Right cardiac atrium (tissue), 5 donors: Measurements from ENCODE around the gene CHRD. TPM values are rescaled to one million over a fixed set of nuclear protein-coding genes. Genes with fewer than 3 reads are reported as not detected.

Source experiments
- ATAC-seq, 2 donors: fragments of 200-7000 bp; cut with Tn5 transposase; one replicate each; pipeline versions ENCODE4 v1.8.0 to v1.9.1; 2020; ENCODE audit warnings: moderate library complexity in 2 of 2, mild to moderate bottlenecking in 1 of 2
- DNase-seq, 3 donors: peaks; one replicate each; pipeline ENCODE4 v3.0.0-alpha.2; 2020
- H3K27ac ChIP-seq: one replicate; pipeline ENCODE4 v1.5.1; 2013; ENCODE audit warnings: mild to moderate bottlenecking, low read length, control low read depth, moderate library complexity
- H3K27me3 ChIP-seq: one replicate; pipeline ENCODE4 v1.6.1; 2013; ENCODE audit not compliant: control insufficient read depth, insufficient read depth
- H3K4me1 ChIP-seq: one replicate; pipeline ENCODE4 v1.6.1; 2013; ENCODE audit warnings: low read length; ENCODE audit not compliant: control insufficient read depth, insufficient read depth
- H3K4me3 ChIP-seq: one replicate; pipeline ENCODE4 v1.5.1; 2013; ENCODE audit warnings: low read length, control low read depth
- H3K9me3 ChIP-seq: one replicate; pipeline ENCODE4 v1.6.1; 2013; ENCODE audit warnings: low read length; ENCODE audit not compliant: control insufficient read depth
- WGBS: extraction: QIAGEN DNeasy Blood & Tissue Kit; methylation state at CpG from one replicate; pipeline ENCODE4 v1.1.7; 2013; 5-methylcytosine and 5-hydroxymethylcytosine counted together
- intact Hi-C, 4 donors: fragments of 100-400 bp; cut with DNase I; formaldehyde crosslinking; loops; one replicate each; pipeline versions ENCODE4 v1.11.0 to v1.14.0; 2022 to 2023
- polyA plus RNA-seq: library from polyadenylated mRNA; stranded (reverse); fragments of 200-250 nt; gene quantifications from one replicate; pipeline ENCODE4 v1.2.3, GENCODE V29; 2013
- total RNA-seq, 4 donors: library from RNA; stranded (reverse); fragmentation: NEBNext Ultra II Directional; extraction: Animal tissue kit (Norgen Biotek cat#: 25700); gene quantifications; one replicate each; pipeline ENCODE4 v1.2.1, GENCODE V29; 2021
- donor health status: healthy with polysubstance abuse.
- donor health status: DM: no; HTN: yes; CAD: no.
- donor health status: DM: no; HTN: no; CAD: no.
- donor health status: DM: no; HTN: yes; CAD: no; lungs with severe emphysema.
- donor health status: DM: yes; HTN: yes; CAD: no.

Gene CHRD
- total and polyA plus RNA-seq, 5 donors: 8.6 to 12.1 (median 10.8) TPM

DNA sequence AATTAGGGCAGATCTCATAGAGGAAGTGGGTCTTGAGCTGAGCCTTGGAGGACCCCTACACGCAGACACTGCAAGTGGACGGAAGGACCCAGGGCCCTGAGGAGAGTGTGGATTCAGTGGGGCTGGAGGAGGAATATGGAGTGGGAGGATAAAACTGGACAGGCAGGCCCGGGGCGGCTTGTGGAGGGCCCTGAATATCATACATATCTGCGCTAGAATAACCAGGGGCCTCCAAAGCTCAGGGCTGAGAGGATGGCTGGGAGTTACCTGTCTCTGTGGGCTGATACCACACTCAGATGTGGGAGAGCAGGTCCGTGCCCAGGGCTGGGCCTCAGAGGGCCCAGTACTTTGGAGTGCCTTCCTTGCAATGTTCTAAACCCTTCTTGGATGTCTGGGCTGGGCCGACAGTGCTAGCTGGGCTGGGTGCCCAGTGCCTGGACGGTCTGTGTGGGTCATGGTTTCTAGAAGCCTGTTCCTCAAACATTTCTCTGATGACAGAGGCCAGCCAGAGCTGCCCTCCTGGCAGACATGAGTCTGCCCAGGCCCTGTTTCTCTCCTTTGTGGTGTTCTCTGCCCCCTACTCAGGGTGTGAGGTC is 29.6 kb downstream of the CHRD start:
- 78% methylated on average over 8 of the region's 8 CpGs for WGBS
- H3K9me3 ChIP-seq: no peaks in the 10 kb centered on the region
- no peak overlapping the region for H3K4me3 ChIP-seq
- no peaks in the 10 kb centered on the region for H3K4me1 ChIP-seq
- H3K27me3 ChIP-seq: no peaks in the 10 kb centered on the region
- DNase-seq (peak in 1 of 3 donors; percentile 76), ATAC-seq (no peak)
- H3K27ac ChIP-seq: no peak overlapping the region
- intact Hi-C loops: no loop called here

DNA sequence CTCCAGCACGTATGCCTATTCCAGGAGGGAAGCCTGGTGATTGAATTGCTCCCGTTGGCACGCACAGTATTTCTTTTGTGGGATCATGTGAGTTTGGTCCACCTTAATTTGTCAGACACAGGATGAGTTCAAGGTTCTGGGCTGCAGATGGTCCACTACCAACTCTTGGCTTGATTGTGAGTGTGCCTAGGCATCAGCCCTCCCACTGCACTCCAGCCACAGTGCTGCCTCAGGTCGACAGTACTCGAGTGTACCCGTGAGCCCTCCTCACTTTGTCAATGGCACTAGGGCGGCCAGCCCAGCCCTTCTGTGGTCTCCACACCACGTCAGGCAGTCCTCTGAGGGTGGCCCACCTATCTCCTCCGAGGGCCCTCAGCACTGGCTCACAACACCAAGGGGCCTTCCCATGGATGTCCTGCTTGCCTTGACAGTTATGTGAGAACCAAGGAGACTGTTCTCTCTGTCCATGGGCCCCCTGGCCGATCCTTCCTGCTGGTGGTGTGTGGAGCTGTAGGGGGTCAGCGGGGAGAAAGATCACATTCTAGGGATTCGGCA is 30.2 kb downstream of the CHRD start:
- Histone ChIP-seq H3K27me3 (no peaks in the 10 kb centered on the region), H3K4me1 (no peaks in the 10 kb centered on the region), H3K27ac (no peak overlapping the region), H3K4me3 (no peak overlapping the region), H3K9me3 (no peaks in the 10 kb centered on the region)
- intact Hi-C loops: loop anchor here in 2 of 4 donors (10.0 kb wide), 3 partner anchors 65 to 135 kb away; no protein-coding TSS in a partner anchor
- WGBS: 66% methylated on average over 12 of the region's 12 CpGs
- ATAC-seq (peak in 1 of 2 donors; percentile 20), DNase-seq (no peak)

DNA sequence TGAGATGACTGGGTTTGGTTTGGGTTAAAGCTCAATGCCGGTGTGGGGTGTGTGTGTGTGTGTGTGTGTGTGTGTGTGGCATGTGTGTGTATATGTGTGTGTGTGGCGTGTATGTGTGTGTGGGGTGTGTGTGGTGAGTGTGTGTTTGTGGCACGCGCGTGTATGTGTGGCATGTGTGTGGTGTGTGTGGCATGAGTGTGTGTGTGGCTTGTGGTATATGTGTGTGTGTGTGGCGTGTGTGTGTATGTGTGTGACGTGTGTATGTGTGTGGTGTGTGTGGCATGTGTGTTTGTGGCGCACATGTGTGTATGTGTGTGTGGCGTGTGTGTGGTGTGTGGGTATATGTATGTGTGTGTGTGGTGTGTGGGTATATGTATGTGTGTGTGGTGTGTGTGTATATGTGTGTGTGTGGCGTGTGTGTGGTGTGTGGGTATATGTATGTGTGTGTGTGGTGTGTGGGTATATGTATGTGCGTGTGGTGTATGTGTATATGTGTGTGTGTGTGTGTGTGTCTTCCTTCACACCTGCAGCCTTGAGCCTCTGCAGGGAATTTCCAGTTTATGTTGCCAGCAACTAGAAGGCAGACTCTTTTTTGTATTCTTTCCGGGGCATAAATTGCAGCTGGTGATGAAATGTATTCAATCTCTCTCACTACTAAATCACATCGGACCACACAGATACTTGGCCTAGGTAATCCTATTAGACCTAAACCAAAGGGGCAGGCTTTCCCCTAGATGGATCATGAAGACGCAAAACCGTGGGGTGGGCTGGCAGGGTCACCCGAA is 34.8 kb downstream of the CHRD start:
- intact Hi-C loops: loop anchor here in 3 of 4 donors (5.0 to 10.0 kb wide), 4 partner anchors 60 to 130 kb away; no protein-coding TSS in a partner anchor
- WGBS: 81% methylated on average over 16 of the region's 16 CpGs
- Histone ChIP-seq H3K27ac (no peak overlapping the region), H3K9me3 (no peaks in the 10 kb centered on the region), H3K4me1 (no peaks in the 10 kb centered on the region), H3K27me3 (no peaks in the 10 kb centered on the region), H3K4me3 (no peak overlapping the region)
- DNase-seq (no peak), ATAC-seq (no peak)

DNA sequence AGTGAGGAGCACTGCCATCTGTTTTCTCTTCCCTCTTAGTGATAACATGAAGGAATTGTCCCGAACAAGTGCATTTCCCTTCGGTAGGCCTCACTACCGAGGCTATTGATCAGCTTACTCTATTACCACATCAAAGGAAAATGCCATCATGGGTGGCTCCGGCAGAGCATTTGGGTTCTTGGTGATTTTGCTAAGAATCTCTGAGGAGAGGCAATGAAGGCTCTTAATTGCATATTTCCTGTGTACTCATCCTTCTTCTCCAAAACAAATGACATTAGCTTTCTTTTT is 35.3 kb downstream of the CHRD start:
- ATAC-seq (no peak), DNase-seq (no peak)
- Histone ChIP-seq H3K9me3 (no peaks in the 10 kb centered on the region), H3K27ac (no peak overlapping the region), H3K4me3 (no peak overlapping the region), H3K27me3 (no peaks in the 10 kb centered on the region), H3K4me1 (no peaks in the 10 kb centered on the region)
- WGBS: 65% methylated on average over 4 of the region's 4 CpGs
- intact Hi-C loops: loop anchor here in 3 of 4 donors (5.0 to 10.0 kb wide), 4 partner anchors 60 to 130 kb away; no protein-coding TSS in a partner anchor

DNA sequence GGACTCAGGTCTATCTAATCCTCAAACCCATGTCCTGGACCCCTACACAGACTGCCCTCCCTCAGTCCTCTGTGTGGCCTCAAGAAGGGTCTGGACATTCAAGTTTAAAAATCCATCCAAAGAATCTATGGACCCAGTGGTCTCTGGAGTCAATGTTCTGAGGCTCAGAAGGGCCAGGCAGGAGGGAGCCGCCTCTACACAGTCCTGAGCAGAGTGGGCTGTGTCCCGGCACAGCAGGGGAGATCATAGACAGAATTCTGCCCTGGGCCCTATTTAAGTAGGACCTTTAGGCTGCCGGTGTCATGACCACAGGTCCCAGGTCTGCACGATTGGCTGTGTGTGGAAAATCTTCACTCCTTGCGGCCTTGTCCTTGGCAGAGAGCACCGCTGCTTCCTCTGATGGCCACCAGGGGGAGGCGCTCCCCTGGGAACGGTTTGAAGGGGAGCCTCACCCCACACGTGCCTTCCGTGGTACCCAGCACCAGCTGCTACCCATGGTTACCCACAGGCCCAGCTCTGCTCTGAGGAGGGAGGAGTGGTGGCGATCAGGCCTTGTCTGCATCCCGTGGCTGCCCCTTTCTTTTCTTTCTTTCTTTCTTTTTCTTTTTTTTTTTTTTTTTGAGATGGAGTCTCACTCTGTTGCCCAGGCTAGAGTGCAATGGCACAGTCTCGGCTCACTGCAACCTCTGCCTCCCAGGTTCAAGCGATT is 37.9 kb downstream of the CHRD start:
- 33% methylated on average over 13 of the region's 14 CpGs for WGBS
- Histone ChIP-seq H3K27ac (no peak overlapping the region), H3K27me3 (no peaks in the 10 kb centered on the region), H3K9me3 (no peaks in the 10 kb centered on the region), H3K4me1 (no peaks in the 10 kb centered on the region), H3K4me3 (no peak overlapping the region)
- DNase-seq (peak; percentile 62 to 85 (median 84)), ATAC-seq (peak; percentile 85 to 92)
- intact Hi-C loops: loop anchor here in 3 of 4 donors (5.0 to 10.0 kb wide), 4 partner anchors 57 to 127 kb away; no protein-coding TSS in a partner anchor

DNA sequence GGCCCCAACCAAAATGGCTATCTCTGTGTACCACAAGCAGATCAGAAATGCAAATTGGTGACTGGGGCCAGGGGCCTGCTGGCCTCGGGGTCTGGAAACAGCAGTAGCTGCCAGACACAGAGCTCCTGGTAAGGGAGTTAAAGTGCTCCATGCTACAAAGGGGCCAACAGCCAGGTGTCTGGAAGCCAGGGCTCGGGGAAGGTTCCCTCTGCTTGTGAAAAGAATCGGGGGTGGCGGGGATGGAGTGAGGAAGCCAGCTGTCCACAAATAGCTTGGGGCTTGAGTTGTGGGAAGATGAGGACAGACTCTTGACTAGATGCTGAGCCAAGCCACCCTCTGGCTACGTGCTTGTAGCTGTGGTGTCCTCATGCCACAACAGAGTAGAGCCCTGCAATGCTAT is 39.3 kb downstream of the CHRD start:
- 68% methylated on average over 5 of the region's 5 CpGs for WGBS

DNA sequence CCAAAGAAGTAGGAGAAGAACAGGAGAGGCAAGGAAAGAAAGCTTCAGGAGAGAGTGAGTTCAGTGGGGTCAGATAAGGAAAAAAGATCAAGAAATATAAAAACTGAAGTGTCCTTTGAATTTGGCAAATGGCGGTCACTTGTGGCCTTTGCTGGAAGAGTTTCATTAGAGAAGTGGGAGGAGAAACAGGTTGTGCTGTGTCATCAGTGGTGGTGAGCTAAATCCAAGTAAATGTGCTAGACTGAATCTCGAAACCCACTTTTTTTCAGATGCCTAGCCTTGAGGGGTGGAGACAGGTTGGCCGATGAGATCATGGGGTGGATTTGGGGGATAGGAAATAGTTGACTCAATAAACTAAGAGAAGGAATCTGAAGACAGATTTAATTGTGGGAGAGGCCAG is 43.7 kb downstream of the CHRD start:
- WGBS: 82% methylated on average over 3 of the region's 3 CpGs
- ATAC-seq (no peak), DNase-seq (no peak)
- intact Hi-C loops: no loop called here
- Histone ChIP-seq H3K4me1 (no peaks in the 10 kb centered on the region), H3K27me3 (no peaks in the 10 kb centered on the region), H3K27ac (no peak overlapping the region), H3K9me3 (no peaks in the 10 kb centered on the region), H3K4me3 (no peak overlapping the region)

More for the DNA sequence above, 39.3 kb downstream of the CHRD start:
- ATAC-seq (no peak), DNase-seq (no peak)
- intact Hi-C loops: loop anchor here in 3 of 4 donors (5.0 to 10.0 kb wide), 4 partner anchors 56 to 126 kb away; no protein-coding TSS in a partner anchor
- Histone ChIP-seq H3K4me1 (no peaks in the 10 kb centered on the region), H3K27ac (no peak overlapping the region), H3K4me3 (no peak overlapping the region), H3K27me3 (no peaks in the 10 kb centered on the region), H3K9me3 (no peaks in the 10 kb centered on the region)

DNA sequence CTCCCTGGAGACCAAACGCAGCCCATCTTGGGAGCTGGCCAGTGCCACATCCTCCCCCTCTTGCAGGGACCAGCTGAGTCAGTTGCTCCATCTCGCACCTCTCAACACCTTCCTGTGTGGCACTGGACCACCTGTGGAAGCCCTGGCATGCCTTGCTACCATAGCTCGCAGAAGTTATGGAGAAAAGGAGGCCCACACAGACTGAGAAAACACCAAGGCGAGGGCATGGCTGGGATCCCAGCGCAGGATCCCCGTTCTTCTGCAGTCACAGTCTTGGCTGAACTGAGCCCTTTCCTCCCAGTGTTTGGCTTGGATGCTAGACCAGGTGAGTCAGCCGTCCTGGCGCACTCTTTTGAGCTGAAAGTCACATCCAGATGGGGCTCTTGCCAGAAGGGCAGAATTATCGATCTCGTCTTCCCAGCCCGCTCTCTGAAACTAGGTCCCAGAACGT is 46.9 kb downstream of the CHRD start:
- 85% methylated on average over 12 of the region's 12 CpGs for WGBS
- Histone ChIP-seq H3K4me1 (no peaks in the 10 kb centered on the region), H3K4me3 (no peak overlapping the region), H3K27ac (no peak overlapping the region), H3K27me3 (no peaks in the 10 kb centered on the region), H3K9me3 (no peaks in the 10 kb centered on the region)
- DNase-seq: no peak
- intact Hi-C loops: no loop called here
- no peak for ATAC-seq

DNA sequence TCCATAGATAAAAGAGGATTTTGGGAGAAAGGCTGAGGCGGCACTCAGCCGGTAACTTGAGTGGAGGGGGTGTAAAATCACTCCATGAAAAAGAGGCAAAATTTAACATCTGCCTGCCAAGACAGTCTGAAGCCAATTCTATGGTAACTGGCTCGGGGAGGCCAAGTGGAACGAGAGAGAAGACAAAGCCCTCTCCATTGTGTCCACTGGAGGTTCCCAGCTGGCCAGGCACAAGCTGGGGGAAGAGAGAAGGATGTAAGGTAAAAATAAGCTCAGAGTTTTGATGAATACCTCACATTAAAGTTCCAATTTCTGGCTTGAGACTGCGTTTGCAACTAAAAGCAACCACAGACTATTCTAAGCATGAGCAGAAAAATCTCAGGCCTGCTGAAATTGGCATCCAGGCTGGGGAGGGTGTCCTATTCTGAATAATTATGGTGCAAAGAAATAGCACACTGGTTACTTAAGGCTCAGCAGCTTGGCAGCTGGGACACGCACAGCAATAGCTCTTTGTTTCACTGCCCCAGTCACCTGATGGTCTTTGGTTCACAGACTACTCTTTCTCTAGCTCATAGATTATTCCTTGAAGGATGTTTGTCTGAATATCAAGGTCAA is 48.8 kb downstream of the CHRD start:
- peak in 1 of 2 donors; percentile 54 for ATAC-seq

DNA sequence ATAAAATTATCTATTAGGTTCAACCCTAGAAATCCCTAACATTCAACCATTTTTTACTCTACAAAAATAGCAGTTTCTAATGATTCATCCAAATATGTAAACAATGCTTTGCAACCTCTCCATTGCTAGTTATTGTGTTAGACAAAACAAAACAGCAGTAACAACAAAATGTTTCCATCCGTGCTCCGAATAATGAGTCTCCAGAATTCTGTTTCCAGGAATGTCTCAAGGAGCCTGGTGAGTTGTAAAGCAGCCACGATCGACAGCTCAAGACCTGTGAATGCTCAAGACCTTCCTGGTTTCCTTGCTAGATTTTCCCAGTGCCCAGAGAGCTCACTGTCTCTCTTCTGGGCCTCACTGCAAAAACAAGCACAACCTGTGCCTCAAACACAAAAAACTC is 49.9 kb downstream of the CHRD start:
- Histone ChIP-seq H3K27me3 (no peaks in the 10 kb centered on the region), H3K9me3 (no peaks in the 10 kb centered on the region), H3K4me3 (no peak overlapping the region), H3K27ac (no peak overlapping the region), H3K4me1 (no peaks in the 10 kb centered on the region)
- ATAC-seq: no peak
- intact Hi-C loops: no loop called here
- WGBS: 85% methylated on average over 4 of the region's 4 CpGs
- DNase-seq: no peak

More for the DNA sequence above, 48.8 kb downstream of the CHRD start:
- no peak overlapping the region for H3K27ac ChIP-seq
- no peak overlapping the region for H3K4me3 ChIP-seq
- H3K4me1 ChIP-seq: no peaks in the 10 kb centered on the region
- peak in 2 of 3 donors; percentile 22 to 52 for DNase-seq
- WGBS: 58% methylated on average over 6 of the region's 6 CpGs
- H3K9me3 ChIP-seq: no peaks in the 10 kb centered on the region
- intact Hi-C loops: no loop called here
- no peaks in the 10 kb centered on the region for H3K27me3 ChIP-seq
